ENCODE measurements around the gene ATOH8. TPM values are rescaled to one million over a fixed set of nuclear protein-coding genes. Genes with fewer than 3 reads are reported as not detected.

ATOH8 gene
- polyA plus RNA-seq, 1 donor (not counting 4 experiments of a cell fraction or from before 2014, with no cell fraction given): not detected

DNA sequence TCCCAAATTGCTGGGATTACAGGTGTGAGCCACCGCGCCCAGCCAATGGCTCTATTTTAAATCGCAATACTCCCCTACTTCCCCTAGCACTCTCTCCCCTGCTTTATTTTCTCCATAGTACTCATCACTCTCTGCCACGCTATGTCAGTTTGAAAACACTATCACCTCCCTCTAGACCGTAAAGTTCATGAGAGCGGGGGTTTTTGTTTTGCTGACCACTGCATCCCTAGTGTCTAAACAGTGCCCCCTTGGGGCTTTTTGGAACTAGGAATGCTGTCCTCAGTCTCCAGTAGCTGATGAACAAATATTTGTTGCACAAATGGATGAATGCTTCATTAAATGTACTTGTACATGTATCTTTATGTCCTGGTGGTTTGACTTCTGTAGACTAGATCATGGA is 44.1 kb downstream of the ATOH8 start:
- no peak overlapping the region for H3K9ac ChIP-seq (ENCODE audit: control insufficient read depth, extremely low read depth, insufficient read depth, low read length)
- no peak overlapping the region for H3K4me2 ChIP-seq (ENCODE audit: control insufficient read depth, extremely low read depth, insufficient read depth, low read depth, low read length)
- no peak for DNase-seq (ENCODE audit: low read depth, low spot score)
- no peak overlapping the region for H2AFZ ChIP-seq (ENCODE audit: control insufficient read depth, low read length)
- H3K4me3 ChIP-seq (ENCODE audit: control insufficient read depth in 2 of 3, extremely low read depth in 1 of 3, insufficient read depth in 2 of 3, low read depth in 1 of 3, low read length in 3 of 3): no peak overlapping the region
- dilution Hi-C loops (cut with MboI; ENCODE audit: extremely low pct_ligation_motif_present, low sequenced_read_pairs): no loop called here
- H3K4me1 ChIP-seq (ENCODE audit: control insufficient read depth, extremely low read depth, insufficient read depth, low read length): peaks cover 8% of the 10 kb centered on the region
- H3K36me3 ChIP-seq (ENCODE audit: control insufficient read depth in 2 of 2, extremely low read depth in 1 of 2, insufficient read depth in 2 of 2, low read length in 2 of 2): no peaks in the 10 kb centered on the region
- H3K27ac ChIP-seq (ENCODE audit: control insufficient read depth, insufficient read depth, low read length): no peak overlapping the region
- H3K27me3 ChIP-seq (ENCODE audit: control insufficient read depth, extremely low read depth, insufficient read depth, low read length): peaks cover 9% of the 10 kb centered on the region
- TF ChIP-seq, protein P1, sequence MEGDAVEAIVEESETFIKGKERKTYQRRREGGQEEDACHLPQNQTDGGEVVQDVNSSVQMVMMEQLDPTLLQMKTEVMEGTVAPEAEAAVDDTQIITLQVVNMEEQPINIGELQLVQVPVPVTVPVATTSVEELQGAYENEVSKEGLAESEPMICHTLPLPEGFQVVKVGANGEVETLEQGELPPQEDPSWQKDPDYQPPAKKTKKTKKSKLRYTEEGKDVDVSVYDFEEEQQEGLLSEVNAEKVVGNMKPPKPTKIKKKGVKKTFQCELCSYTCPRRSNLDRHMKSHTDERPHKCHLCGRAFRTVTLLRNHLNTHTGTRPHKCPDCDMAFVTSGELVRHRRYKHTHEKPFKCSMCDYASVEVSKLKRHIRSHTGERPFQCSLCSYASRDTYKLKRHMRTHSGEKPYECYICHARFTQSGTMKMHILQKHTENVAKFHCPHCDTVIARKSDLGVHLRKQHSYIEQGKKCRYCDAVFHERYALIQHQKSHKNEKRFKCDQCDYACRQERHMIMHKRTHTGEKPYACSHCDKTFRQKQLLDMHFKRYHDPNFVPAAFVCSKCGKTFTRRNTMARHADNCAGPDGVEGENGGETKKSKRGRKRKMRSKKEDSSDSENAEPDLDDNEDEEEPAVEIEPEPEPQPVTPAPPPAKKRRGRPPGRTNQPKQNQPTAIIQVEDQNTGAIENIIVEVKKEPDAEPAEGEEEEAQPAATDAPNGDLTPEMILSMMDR (optimal IDR thresholded peaks at IDR 0.05 in 1 of 3, IDR thresholded peaks at IDR 0.05 in 1 of 3, conservative IDR thresholded peaks at IDR 0.05 in 1 of 3; ENCODE audit: extremely low read depth in 1 of 3, insufficient read depth in 2 of 3, low read length in 3 of 3): peak; percentile 5 to 9 (median 8)
- no peak for TF ChIP-seq EZH2 (IDR thresholded peaks at IDR 0.05; ENCODE audit: low read length)
- no peak for FAIRE-seq
- no peaks in the 10 kb centered on the region for H3K79me2 ChIP-seq (ENCODE audit: control insufficient read depth, insufficient read depth, low read length)
- no peaks in the 10 kb centered on the region for H4K20me1 ChIP-seq (ENCODE audit: control insufficient read depth, extremely low read depth, insufficient read depth, low read length)
- no peaks in the 10 kb centered on the region for H3K9me3 ChIP-seq (ENCODE audit: control insufficient read depth, low read depth, low read length)
- no peaks in the 10 kb centered on the region for H3K9me1 ChIP-seq (ENCODE audit: control insufficient read depth, extremely low read depth, insufficient read depth, low read length)

DNA sequence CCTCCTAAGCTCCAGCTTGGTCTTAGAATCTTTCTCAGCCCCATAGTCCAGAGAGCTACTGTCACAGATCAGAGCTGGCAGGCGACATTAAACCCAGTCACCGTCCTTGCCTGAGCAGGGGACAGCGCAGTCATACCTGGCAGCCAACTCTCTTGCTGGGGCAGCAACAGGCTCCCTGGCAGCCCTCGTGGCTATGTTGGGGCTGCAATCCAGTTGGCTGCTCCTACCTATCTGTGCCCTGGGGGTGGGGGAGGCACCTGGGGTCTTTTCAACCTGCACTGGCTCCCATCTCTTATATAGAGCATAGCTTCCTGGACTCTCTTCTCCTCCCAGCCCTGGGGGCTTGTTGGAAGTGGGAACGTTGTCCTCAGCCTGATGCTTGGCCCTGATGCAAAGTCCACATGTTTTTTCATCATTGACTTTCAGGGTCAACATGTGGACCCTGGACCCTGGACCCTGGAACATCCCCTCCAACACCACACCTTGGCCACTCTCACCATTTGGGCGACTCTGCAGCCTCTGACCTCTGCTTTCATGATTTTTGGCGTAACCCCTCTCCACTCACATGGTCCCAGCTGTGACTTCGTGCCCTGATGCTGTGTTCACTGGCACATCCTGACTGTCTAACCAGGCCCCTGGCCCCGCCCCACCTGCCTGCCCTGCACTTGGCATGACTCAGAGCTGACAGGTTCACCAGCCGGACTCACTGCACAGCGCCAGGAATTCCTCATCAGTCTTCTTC is 45.6 kb downstream of the ATOH8 start:
- no peak overlapping the region for H3K27ac ChIP-seq (ENCODE audit: control insufficient read depth, insufficient read depth, low read length)
- H3K9ac ChIP-seq (ENCODE audit: control insufficient read depth, extremely low read depth, insufficient read depth, low read length): no peak overlapping the region
- H3K36me3 ChIP-seq (ENCODE audit: control insufficient read depth in 2 of 2, extremely low read depth in 1 of 2, insufficient read depth in 2 of 2, low read length in 2 of 2): no peaks in the 10 kb centered on the region
- H3K4me1 ChIP-seq (ENCODE audit: control insufficient read depth, extremely low read depth, insufficient read depth, low read length): peaks cover 6% of the 10 kb centered on the region
- no peak overlapping the region for H3K4me3 ChIP-seq (ENCODE audit: control insufficient read depth in 2 of 3, extremely low read depth in 1 of 3, insufficient read depth in 2 of 3, low read depth in 1 of 3, low read length in 3 of 3)
- TF ChIP-seq, protein P1 (optimal IDR thresholded peaks at IDR 0.05 in 1 of 3, IDR thresholded peaks at IDR 0.05 in 1 of 3, conservative IDR thresholded peaks at IDR 0.05 in 1 of 3; ENCODE audit: extremely low read depth in 1 of 3, insufficient read depth in 2 of 3, low read length in 3 of 3): no peak
- no peak for TF ChIP-seq EZH2 (IDR thresholded peaks at IDR 0.05; ENCODE audit: low read length)
- peaks cover 9% of the 10 kb centered on the region for H3K27me3 ChIP-seq (ENCODE audit: control insufficient read depth, extremely low read depth, insufficient read depth, low read length)
- no peaks in the 10 kb centered on the region for H3K79me2 ChIP-seq (ENCODE audit: control insufficient read depth, insufficient read depth, low read length)
- no peak overlapping the region for H3K4me2 ChIP-seq (ENCODE audit: control insufficient read depth, extremely low read depth, insufficient read depth, low read depth, low read length)
- no peak for DNase-seq (ENCODE audit: low read depth, low spot score)
- no peaks in the 10 kb centered on the region for H4K20me1 ChIP-seq (ENCODE audit: control insufficient read depth, extremely low read depth, insufficient read depth, low read length)
- H3K9me1 ChIP-seq (ENCODE audit: control insufficient read depth, extremely low read depth, insufficient read depth, low read length): no peaks in the 10 kb centered on the region
- H2AFZ ChIP-seq (ENCODE audit: control insufficient read depth, low read length): no peak overlapping the region
- FAIRE-seq: no peak
- dilution Hi-C loops (cut with MboI; ENCODE audit: extremely low pct_ligation_motif_present, low sequenced_read_pairs): no loop called here
- H3K9me3 ChIP-seq (ENCODE audit: control insufficient read depth, low read depth, low read length): no peaks in the 10 kb centered on the region
